Stimulated activated CD8-positive, alpha-beta memory T cell treated with anti-CD3 and anti-CD28 coated beads, Interleukin-2, amount 100 ng/mL, for 48 hours (primary cell): ENCODE measurements around the gene CDKN1C.

Experiments used
- DNase-seq, 2 donors: peaks; one replicate each; pipeline ENCODE4 v3.0.0-alpha.2; 2020; ENCODE audit warnings: low read depth in 2 of 2

CDKN1C gene

DNA sequence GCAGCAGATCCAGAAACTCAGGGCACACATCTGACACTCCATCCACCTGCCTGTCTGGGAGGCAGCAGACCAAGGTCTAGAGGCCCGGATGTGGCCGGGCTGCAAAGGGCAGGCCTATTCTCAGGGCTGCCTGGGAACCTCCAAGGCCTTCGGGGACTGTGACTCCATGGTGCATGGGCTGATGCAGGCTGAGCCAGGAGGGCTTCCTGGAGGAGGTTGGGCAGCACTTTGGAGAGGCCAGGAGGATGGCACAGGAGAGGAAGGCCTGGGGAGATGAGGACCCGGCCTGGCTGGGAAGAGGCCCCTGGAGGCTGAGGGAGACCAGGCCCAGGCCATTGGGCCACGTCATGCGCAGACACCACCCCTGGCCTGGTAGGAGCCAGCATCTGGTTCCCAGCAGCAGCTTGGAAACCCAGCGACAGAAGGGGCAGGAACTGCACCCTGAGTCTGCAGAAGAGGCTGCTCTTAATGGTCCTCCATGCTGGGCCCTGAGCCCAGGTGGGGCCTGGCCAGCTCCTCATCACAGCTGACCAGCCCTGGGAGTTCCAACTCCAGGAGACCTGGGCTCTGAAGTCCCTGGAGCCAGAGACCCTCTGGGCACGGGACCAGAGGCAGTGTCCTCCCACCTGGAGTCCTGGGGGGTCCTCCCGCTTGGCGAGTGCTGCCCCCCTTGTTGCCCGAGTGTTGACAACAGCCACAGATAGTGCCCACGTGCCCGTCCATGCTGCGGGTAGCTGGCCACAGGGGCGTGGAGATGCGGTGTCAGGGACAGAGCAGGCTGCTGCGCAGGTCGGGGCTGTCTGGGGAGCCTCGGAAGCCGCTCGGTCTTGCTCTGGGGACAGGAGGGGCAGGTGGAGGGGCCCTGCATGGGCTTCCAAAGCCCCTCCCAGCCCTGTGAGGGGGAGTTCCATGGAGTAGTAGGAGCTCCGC, 38.1 kb upstream of the CDKN1C start:
- DNase-seq = no peak

DNA sequence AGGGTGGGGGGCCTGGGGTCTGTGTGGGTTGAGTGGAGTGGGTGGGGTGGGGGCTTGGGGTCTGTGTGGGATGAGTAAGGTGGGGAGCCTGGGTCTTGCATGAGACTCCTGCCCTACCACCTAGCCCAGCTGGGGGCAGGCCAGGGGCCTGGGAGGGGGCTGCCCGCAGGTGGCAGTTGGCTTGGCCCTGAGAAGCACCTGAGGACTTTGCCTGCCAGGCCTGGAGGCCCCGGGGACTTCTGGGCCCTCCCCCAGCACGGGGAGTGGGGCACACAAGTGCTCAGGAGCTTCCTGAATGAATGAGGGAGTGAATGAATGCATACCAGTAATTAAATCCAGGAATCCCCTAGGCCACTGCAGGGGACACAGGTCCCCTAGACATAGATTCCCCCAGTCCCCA, 37.1 kb upstream of the CDKN1C start:
- DNase-seq = no peak

DNA sequence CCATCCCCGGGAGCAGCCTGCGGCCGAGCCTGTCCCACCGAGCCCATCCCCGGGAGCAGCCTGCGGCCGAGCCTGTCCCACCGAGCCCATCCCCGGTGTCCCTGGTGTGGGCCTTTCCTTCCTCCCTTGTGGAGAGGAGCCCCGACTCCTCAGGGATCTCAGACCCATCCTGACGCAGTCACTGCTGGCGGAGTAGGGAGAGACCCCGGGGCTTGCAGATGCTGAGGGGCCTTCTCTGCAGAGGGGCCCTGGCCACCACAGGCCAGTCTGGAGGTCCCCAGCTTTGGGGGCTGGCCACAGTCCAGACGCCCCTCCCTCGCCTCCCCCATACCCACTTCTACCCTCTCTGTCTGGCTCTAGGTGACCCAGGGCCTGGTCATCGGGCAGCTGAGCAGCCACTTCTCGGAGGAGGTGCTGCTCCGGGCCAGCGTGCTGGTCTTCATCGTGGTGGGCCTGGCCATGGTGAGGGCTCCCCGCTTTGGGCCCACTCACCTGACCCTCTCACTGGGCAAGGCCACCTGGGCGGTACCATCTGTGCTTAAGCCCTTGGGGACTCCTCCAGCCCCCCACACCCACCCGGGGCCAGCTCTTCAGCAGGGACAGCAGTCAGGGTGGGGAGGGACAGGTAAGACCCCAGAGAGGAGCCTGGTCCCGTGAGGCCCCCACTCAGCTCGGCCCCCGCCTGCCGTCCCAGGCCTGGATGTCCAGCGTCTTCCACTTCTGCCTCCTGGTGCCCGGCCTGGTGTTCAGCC, 36.3 kb upstream of the CDKN1C start:
- no peak for DNase-seq

DNA sequence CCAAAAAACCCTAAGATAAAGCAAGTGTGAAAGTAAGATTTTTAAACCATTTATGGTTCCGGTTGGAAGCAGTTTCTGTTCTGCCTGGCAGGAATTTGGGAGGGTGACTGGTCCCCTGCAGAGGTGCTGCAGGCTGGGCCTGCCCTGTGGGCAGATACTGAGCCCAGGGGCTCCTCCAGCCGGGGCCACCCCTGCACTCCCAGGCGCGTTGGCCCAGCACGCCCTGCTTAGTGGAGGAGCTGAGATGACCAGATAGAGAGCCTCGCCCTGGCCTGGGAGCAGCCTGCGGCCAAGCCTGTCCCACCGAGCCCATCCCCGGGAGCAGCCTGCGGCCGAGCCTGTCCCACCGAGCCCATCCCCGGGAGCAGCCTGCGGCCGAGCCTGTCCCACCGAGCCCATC, 35.7 kb upstream of the CDKN1C start:
- no peak for DNase-seq

DNA sequence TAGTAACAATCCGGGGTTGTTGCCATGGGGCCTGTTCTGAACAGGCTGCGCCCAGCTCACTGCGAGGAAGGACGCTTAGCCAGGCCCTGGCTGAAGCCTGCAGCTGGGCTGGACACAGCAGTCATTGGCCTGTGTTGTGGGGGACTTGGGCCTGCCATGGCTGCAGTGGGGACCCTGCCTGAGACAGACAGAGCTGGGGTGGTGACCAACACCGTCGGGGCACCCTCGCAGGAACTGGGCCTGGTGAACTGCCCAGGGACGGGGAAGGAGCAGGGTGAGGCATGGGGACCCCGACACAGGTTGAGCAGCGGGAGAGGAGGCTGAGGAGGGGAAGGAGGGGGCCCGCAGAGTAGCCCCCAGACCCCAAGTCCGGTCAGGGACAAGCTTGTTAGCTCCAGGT, 34.8 kb upstream of the CDKN1C start:
- no peak for DNase-seq

DNA sequence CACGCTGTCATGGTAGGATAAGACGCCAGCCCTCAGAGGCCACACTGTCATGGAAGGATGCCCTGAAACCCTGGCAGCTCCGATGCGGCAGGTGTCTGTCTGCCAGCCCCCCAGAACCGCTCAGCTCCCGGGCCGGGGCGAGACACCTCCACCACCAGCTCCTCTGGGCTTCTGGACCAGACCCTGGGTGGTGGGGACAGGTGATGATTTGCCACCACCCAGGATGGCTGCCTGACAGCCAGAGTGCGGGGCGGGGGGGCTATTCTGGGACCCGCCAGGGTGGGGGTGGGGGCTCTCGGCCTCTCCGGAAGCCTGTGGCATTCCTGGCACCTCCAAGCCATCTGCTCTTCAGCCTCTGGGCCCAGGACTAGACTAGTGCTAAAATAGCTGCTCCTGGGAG, 34.3 kb upstream of the CDKN1C start:
- no peak for DNase-seq

DNA sequence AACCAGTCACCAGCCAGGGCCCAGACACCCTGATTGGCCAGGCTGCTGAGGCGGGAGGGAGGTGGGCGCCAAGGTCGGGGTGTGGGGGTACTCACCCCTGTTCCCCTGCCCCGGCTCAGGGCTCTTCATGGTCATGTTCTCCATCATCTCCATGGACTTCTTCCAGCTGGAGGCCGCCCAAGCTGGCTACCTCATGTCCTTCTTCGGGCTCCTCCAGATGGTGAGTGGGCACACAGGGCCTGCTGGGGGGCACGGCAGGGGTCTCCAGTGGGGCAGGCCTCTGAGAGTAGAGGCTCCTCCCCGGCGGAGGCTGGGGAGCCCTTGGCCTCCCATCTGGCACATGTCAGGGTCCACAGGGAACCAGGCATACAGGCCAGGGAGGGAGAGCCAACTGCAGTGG, 33.6 kb upstream of the CDKN1C start:
- DNase-seq = no peak

DNA sequence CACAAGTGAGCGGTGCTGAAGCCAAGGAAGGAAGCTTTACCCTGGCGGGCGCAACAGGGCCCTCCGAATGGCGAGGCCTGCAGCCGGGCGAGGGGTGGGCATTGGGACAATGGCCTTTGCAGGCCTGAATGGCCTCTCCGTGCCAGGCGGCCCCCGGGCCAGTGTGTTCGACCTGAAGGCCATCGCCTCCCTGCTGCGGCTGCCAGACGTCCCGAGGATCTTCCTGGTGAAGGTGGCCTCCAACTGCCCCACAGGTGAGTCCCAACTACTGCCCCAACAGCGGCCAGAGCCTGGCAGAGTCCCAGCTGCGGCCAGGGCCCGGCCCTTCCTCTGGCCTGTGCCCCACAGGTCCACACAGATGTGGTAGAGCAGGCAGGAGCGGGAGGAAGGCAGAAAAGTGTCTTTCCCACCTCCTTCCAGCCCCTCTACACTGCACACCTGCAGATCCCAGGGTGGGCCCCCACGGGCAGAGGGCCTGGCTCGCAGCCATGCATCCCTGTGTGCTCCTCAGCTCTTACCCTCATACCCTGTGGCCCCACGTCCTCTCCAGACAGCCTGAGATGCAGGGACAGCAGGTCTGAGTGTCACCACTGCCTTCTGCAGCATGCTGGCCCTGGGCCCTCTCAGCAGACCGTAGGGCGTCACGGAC, 32.4 kb upstream of the CDKN1C start:
- DNase-seq = no peak

DNA sequence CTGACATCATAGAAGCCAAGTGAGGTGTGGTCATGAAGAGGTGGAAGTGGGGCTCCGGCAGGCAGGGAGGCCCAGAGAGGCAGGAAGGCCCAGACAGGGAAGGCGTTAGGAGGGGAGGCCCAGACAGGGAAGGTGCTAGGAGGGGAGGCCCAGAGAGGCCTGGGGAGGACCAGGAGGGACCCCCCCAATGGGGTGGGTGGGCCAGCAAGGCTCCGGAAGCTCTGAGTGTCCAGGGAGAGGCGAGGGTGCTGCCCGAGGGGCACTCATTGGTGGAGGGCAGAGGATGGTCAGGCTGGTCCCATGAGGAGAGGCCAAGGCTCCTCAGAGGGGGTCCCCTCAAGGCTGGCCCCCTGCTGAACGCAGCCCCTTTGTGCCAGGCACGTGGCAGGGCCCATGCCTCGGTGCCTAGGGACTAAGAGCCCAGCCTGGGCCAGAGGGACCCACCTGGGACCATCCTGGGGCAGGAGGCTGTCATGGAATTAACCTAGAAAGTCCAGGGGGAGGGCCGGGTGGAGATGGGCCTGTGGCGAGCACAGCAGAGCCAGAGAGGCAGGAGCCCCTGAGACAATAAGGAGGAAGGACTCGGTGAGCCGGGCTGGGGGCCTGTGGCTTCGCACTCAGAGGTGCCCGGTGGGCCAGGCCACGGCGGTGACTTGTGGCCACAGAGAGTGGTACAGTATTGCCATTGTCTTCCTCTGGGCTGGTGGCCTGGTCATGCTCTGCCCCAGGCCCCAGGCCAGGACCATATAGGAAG, 31.5 kb upstream of the CDKN1C start:
- DNase-seq = no peak

DNA sequence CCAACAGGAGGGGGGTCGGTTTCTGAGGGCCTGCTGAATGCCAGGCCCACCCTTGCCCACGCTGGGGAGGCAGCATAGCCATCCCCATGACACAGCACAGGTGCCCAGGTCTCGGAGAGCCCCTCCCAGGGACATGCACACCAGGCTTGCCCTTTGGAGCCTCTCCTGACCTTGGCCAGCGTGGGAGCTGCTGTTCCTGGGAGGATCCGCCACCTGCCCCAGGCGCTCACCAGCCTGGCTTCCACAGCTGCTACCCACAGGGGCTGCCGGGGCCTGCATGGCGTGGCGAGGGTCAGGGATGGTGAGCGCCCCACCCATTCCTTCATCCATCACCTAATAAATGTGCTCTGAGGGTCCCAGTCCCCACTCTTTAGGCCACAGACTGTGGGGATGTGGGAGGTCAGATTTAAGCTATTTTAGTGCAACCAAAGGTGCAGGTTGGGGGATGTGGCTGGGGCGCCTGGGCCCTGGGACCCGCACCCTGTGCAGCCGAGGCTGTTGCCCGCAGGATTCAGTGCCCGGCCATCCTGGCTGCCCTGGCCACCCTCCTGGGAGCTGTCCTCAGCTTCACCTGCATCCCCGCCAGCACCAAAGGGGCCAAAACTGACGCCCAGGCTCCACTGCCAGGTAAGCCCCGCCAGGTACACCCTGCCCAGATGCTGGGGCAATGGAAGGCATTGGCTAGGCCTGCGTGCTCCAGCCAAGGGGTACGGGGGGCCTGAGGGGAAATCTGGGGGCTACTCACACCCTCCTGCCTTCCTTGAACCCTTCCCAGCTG, 30.7 kb upstream of the CDKN1C start:
- DNase-seq = no peak

DNA sequence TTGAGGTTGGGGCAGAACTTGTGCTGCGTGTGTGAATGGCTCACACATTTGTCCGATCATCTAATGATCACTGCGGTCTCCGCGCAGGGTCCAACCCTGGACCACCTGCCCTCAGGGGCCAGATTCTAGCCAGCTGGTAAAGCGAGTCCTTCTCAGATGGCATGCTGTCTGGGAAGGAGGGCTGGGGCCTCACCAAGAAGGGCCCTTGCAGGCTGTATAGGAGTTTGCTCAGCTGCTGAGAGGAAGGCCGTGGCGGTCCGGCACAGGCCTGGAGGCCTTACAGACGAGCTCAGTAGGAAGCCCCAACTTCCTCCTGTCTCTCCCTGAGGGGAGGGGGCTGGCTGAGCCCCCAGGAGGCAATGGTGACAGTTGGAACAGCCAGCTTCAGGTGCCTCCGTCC, 29.9 kb upstream of the CDKN1C start:
- no peak for DNase-seq

DNA sequence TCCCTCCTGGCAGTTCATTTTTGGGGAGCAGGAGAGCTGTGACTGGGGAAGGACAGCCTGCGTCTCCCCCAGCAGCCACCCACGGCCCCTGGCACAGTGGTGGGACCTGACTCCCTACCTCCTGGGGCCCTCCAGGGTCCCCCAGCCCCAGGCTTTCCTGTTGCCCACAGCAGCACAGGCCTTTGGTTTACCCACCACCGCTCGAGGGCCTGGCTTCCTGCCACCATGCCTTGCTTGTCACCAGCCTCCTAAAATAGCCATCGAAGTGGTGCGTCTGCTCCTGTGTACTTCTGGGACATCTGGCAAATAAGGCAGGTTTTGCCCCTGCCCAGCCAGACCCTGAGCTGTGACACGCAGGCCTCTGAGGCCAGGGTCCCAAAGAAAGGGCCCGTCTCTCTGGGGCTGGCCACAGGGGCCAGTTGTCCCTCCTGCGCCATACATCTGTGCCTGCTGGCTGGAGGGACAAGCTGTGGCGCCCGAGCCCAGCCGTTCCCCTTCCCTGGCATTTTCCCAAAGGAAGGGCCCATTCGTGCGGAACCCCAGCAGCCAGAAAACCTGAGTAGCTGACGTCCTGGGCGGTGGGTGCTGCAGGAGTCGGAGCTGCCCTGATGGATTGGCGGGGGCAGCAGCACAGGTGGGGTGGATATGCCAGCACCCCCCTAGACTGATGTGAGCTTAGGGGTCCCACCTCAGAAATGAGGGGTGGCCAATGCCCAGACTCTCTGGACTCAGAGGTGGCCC, 29.1 kb upstream of the CDKN1C start:
- no peak for DNase-seq

DNA sequence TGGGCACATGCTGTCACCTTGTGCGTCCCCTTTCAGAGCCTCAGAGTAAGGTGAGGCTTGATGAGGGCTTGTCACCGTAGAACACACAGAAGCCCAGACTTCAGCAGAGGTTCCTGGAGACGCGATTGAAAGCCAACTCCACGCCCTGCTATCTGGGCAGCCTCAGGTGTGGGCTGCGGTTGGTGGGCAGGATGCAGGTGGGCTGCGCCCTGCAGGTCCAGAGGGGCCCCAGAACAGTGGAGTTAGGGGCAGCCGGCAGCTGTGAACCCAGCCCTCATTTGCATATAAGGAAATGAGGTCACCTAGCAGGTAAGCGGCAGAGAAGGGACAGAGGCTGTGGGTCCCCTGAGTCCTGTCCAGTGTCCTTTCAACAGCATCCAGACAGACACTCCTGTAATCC, 28.2 kb upstream of the CDKN1C start:
- no peak for DNase-seq

DNA sequence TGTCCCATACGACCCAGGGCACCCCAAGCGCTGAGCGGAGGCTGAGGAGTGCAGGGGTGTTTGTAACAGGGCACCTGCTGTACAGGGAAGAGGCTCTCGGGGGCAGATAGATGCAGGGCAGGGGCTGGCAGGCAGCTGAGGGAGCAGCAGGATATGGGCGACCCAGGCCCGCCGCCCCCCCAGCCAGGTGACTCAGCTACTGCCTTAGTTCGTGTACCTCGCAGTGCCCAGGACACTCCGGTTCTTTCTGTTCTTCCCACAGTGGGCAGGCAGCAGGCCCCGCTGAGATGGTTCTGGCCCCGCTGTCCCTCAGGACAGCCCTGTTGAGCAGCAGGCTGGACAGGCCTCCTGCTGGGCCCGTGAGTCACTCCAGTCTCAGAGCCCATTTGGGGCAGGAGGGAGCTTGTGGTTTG, 27.4 kb upstream of the CDKN1C start:
- no peak for DNase-seq

DNA sequence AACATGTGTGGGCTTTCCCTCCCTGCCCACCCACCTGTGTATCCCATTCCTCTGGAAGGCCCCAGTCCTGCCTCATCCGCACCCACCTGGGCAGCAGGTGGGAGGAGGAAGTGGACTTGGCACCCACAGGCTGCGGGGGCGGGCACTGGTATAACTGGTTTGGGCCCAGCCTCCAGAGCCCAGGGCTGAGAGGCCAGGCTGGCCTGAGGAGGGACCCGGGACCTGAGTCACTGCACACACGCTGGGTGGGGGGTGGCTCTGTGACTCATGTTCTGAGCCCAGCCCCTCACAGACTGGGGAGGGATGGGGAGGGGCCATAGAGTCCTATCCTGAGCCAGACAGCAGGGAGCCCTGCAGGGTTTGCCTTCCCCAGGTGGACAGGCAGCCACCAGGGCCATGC, 26.9 kb upstream of the CDKN1C start:
- no peak for DNase-seq

DNA sequence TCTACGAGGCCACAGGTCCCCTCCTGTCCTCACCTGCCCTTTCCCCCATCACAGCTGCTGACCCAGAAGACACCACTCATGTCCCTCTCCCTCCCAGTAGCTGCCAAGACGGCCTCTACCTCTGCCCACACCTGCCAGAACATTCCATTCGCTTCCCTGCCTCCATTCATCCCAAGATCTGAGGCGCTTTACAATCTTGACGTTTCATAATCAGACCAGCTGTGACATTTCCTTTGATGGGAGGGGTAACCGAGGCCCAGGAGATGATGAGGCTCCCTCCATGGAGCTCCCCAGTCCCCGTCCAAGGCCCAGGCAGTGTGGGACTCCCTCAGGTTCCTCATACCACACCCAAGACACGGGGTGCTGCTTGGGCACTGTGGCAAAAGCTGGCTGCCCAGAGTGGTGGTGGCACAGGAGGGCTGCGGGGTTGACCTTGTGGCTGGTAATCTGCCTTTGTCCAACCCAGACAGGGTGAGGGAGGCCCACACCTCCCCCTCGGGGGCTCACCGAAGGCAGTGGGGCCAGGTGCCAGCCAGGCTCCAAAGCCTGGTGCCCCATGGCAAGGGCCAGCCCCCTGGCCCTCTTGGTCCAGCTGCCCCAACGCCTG, 26.3 kb upstream of the CDKN1C start:
- no peak for DNase-seq

DNA sequence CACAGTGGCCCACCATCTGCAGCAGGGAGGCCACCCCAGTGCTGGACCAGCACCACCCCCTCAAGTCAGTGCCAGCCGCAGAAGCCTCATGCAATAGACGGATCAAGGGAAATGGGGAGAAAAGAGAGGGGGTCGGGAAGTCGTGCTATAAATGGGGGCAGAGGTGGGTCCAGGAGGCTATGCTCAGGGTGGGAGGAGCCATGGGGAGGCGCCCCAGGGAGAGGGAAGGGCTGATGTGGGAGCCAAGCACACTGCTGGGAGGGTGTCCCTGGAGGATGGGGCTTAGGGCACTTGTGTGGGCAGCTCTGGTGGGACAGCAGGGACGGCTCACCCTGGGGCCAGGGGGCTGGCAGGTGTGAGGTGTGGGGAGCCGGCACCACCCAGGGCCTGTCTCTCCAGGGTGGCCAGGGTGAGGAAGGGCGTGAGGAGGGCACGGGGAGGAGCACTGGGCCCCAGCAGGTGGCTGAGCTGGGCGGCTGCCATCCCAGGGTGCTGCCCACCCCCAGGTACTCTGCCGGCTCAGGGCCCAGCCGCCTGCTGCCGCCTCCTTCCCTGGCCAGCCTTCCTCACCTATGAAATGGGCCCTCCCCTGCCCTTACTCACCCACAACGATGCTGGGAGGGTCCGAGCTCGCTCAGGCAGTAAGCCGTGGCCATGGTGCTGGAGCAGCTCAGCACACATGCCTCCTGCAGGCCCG, 25.7 kb upstream of the CDKN1C start:
- no peak for DNase-seq

DNA sequence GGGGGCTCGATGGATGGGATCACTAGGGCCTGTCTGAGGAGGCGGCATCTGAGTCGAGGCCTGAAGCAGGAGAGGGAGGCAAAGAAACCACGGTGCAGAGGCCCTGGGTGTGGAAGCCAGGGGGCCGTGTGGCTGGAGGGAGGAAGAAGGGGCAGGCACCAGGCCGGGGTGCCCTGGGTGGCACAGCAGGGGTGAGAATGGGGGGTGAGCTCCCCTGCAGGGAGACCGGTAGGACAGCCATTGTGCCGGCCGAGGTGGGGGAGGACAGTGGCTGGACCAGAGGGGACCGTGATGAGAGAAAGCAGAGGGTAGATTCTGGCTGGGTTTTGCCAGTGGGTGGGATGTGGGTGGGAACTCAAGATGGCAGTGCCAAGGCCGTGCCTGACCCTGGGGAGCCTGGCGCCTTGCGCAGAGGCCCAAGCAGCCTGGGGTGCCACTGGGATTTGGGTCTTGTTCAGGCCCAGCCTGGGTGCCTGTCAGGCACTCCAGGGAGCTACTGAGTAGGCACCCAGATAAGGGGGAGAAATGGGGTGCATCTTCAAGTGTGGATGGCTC, 24.9 kb upstream of the CDKN1C start:
- no peak for DNase-seq
